NB4 (cell line): ENCODE measurements around the gene ZNF341.

ENCODE experiments used
- MYC ChIP-seq: IDR thresholded peaks from 2 replicates; pipeline ENCODE4 v1.6.1; 2011; ENCODE audit warnings: low read depth, low read length
- POLR2A ChIP-seq: IDR thresholded peaks from 2 replicates; pipeline ENCODE4 v1.6.1; 2011; ENCODE audit warnings: mild to moderate bottlenecking; ENCODE audit not compliant: insufficient read length; ENCODE audit errors: extremely low read depth
- TF ChIP-seq, protein P1 (sequence below): IDR thresholded peaks from one replicate; pipeline ENCODE4 v1.5.1; 2012; ENCODE audit warnings: low read depth, low read length
- TF ChIP-seq, protein P2 (sequence below): IDR thresholded peaks from 2 replicates; pipeline ENCODE4 v1.6.1; 2011; ENCODE audit warnings: low read depth, low read length

DNA sequence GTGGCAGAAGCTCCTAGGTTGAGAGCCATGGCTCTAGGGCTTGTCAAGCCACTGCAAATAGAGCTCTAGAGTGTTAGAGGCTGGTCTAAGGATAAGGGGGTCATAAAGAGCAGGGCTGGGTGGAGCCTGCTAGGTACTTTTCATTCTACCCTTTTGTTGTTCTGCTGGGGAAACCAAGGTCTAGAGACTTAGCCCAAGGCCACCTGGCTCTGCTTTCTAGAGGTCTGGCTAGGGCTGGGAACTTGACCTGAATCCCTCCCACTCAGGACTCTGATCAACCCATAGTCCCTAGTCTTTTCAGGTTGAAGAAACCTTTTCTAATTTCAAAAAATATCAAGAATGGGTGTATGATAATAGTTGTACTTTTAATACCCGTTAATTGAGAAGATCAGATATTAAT lies 93.1 kb downstream of the ZNF341 start:
- TF ChIP-seq, protein P1, sequence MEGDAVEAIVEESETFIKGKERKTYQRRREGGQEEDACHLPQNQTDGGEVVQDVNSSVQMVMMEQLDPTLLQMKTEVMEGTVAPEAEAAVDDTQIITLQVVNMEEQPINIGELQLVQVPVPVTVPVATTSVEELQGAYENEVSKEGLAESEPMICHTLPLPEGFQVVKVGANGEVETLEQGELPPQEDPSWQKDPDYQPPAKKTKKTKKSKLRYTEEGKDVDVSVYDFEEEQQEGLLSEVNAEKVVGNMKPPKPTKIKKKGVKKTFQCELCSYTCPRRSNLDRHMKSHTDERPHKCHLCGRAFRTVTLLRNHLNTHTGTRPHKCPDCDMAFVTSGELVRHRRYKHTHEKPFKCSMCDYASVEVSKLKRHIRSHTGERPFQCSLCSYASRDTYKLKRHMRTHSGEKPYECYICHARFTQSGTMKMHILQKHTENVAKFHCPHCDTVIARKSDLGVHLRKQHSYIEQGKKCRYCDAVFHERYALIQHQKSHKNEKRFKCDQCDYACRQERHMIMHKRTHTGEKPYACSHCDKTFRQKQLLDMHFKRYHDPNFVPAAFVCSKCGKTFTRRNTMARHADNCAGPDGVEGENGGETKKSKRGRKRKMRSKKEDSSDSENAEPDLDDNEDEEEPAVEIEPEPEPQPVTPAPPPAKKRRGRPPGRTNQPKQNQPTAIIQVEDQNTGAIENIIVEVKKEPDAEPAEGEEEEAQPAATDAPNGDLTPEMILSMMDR: no peak
- TF ChIP-seq, protein P2, sequence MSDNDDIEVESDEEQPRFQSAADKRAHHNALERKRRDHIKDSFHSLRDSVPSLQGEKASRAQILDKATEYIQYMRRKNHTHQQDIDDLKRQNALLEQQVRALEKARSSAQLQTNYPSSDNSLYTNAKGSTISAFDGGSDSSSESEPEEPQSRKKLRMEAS: no peak
- TF ChIP-seq POLR2A (no peak), MYC (no peak)
